HK-2 (cell line): ENCODE results near the gene NNAT.
"Not testable (repeated sequence)": the region's sequence is repeated elsewhere in the genome, so short reads cannot be mapped to it uniquely, and the experiment has no call there.

Experiments used
- DNase-seq: peaks from one replicate; pipeline ENCODE4 v3.0.0-alpha.2; 2018; ENCODE audit not compliant: unreplicated experiment

The NNAT gene

GRCh38 chr20:37521061-37521771 lies at the start of gene NNAT:
Gene NNAT (plus strand): TSS chr20:37521250. CDS start chr20:37521332, 82 bp downstream.
- DNase-seq, result no peak

- no peak for DNase-seq
These were observed 49.3 kb upstream of the NNAT start for GRCh38 chr20:37471741-37472235.

- not testable (repeated sequence) for DNase-seq
These were observed 48.6 kb upstream of the NNAT start for GRCh38 chr20:37472435-37472834.

GRCh38 chr20:37473249-37474000 lies 47.6 kb upstream of the NNAT start:
- DNase-seq, result no peak

- no peak for DNase-seq
These were observed 46.7 kb upstream of the NNAT start for GRCh38 chr20:37474386-37474785.

- no peak for DNase-seq
These were observed 45.8 kb upstream of the NNAT start for GRCh38 chr20:37475252-37475651.

GRCh38 chr20:37477041-37477440 lies 44.0 kb upstream of the NNAT start:
- no peak for DNase-seq

- DNase-seq, result no peak
These were observed 41.8 kb upstream of the NNAT start for GRCh38 chr20:37479266-37479665.

GRCh38 chr20:37479925-37480691 lies 40.9 kb upstream of the NNAT start:
- no peak for DNase-seq

- DNase-seq, result no peak
These were observed 40.1 kb upstream of the NNAT start for GRCh38 chr20:37480919-37481318.

GRCh38 chr20:37481610-37482009 lies 39.4 kb upstream of the NNAT start:
- DNase-seq, result no peak

GRCh38 chr20:37484331-37484730 lies 36.7 kb upstream of the NNAT start:
- DNase-seq, result no peak

- DNase-seq, result not testable (repeated sequence)
These were observed 34.8 kb upstream of the NNAT start for GRCh38 chr20:37486209-37486608.

GRCh38 chr20:37490663-37491350 lies 30.2 kb upstream of the NNAT start:
- no peak for DNase-seq

GRCh38 chr20:37492096-37492625 lies 28.9 kb upstream of the NNAT start:
- DNase-seq, result no peak

GRCh38 chr20:37492945-37493344 lies 28.1 kb upstream of the NNAT start:
- no peak for DNase-seq

GRCh38 chr20:37494301-37494700 lies 26.7 kb upstream of the NNAT start:
- no peak for DNase-seq

GRCh38 chr20:37494796-37495195 lies 26.3 kb upstream of the NNAT start:
- no peak for DNase-seq

- no peak for DNase-seq
These were observed 22.9 kb upstream of the NNAT start for GRCh38 chr20:37498066-37498665.

GRCh38 chr20:37500311-37500710 lies 20.7 kb upstream of the NNAT start:
- DNase-seq, result no peak

- DNase-seq, result no peak
These were observed 19.1 kb upstream of the NNAT start for GRCh38 chr20:37501940-37502339.
